HG03565 (cell line): ENCODE results near the gene GBP7.

Experiments used
- ATAC-seq: cut with Tn5 transposase; IDR thresholded peaks from one replicate; pipeline ENCODE4 v1.9.1; 2021; ENCODE audit warnings: mild to moderate bottlenecking, moderate library complexity; ENCODE audit not compliant: unreplicated experiment

Gene GBP7

DNA sequence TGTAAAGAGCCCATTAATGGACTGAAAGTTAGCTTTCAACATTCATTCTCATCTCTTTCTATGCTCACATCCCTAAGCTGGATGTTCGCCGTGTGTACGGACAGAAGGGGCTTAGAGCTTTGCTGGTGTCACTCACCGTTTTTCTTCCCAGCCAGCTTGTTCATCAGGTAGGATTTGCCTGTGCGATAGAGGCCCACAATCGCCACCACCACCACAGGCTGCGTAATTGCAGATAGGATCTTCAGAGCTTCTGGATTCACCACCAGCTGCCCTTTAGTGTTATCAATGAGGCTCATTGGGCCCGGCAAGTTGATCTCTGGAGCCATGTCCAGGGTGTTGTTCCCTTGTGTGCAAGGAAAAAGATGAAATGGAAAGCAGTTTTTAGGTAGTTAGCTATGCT lies 54.2 kb downstream of the GBP7 start:
- no peak for ATAC-seq

DNA sequence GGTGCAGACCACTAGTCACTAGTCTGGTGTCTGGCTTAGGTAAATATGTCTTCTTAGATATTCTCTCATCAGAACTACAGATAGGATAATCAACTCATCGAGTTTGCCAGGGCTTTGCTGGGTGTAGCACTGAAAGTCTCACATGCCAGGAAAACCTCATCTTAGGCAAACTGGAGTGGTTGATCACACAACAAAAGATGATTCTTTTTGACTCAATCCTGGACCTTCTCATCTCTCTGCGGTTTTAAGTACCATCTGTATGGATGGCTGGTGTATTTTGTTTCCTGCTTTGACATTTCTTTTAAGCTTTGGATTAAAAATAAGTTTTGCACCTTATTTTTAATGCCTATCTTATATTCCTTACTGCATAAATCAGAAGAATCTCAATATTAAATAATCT lies 61.1 kb downstream of the GBP7 start:
- no peak for ATAC-seq

GRCh38 chr1:89112871-89113613 lies 62.8 kb downstream of the GBP7 start:
- no peak for ATAC-seq

DNA sequence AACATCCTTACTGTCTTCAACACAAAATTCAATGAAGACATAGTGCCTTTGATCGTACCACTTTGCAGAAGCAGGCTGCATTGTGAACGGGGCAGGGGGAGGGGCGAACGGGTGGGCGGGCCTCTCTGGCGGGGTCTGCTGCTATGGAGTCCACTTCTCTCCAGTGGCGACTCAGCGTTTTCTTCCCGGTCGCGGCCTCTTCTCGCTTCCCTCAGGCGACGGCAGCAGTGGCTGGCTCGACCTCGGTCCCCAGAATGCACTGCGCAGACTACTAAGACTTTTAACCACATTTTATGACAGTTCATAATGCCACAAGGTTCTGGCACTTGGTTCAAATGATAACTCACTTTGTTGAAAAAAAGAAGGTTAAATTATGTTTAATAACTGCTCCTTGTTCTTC lies 71.1 kb downstream of the GBP7 start:
- ATAC-seq, result no peak

GRCh38 chr1:89104147-89104546 lies 71.7 kb downstream of the GBP7 start:
- no peak for ATAC-seq

DNA sequence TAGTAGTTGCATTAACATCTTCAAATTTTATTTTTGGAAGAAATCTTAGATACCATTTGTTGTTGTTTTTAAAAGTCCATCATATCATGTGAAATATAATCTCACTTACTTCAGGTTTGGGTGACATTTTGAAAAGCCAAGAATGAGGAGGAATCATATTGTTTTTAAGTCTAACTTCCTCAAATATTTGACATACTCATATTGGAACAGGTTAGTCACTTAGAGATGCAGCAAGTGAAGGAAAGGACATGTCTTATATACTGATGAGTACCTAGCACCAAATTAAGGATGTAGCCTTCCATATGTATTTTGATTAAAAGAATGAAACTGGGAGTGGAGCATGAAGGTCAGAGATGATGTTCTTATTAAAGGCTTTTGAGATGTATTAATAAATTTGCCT lies 73.8 kb downstream of the GBP7 start:
- ATAC-seq, result no peak

- ATAC-seq, result no peak
These were observed 75.4 kb downstream of the GBP7 start for GRCh38 chr1:89100412-89100811.

GRCh38 chr1:89098857-89099256 lies 76.9 kb downstream of the GBP7 start:
- no peak for ATAC-seq

DNA sequence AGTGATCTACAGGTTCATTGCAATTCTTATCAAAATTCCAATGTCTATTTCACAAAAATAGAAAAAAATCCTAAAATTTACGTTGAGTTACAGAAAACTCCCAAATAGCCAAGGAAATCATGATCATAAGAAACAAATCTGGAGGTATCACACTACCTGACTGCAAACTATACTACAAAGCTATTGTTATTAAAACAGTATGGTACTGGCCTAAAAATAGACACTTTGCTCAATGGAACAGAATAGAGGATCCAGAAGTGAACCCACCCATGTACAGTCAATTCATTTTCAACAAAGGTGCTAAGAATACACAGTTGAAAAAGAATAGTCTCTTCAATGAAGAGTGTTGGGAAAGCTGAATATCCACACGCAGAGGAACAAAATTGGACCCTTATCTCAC lies 80.1 kb downstream of the GBP7 start:
- ATAC-seq, result no peak

DNA sequence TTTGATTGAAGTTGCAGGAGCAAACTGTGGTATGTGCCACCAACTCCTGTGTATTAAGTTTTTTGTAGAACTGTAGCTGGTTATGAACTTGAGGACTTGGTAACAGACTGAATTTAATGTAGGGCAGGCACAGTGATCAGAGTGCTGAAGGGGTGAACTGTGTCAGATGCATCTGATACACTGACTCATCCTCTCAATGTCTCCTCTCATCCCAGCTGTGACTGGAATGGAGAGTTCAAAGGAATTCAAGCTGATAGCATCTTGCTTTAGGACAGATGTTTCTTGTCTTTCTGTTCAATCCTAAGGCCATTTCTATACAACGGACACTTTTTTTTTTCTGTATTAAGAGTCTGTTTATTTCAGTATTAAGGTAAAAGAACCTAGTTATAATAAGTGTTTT lies 85.8 kb downstream of the GBP7 start:
- no peak for ATAC-seq

DNA sequence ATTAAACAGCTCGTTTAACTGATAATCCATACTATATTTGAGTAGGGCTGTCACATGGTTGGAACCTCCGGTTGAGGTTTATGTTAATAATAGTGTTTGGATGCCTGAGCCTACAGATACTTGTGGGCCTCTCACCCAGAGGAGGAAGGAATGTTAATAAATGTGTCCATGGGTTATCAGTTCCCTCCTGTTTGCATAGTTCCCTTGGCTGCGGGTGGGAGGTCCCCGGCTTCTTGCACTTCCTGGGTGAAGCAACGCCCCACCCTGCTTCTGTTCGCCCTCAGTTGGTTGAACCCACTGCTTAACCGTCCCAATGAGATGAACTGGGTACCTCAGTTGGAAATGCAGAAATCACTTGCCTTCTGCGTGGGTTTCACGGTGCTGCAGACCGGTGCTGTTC lies 87.2 kb downstream of the GBP7 start:
- no peak for ATAC-seq

DNA sequence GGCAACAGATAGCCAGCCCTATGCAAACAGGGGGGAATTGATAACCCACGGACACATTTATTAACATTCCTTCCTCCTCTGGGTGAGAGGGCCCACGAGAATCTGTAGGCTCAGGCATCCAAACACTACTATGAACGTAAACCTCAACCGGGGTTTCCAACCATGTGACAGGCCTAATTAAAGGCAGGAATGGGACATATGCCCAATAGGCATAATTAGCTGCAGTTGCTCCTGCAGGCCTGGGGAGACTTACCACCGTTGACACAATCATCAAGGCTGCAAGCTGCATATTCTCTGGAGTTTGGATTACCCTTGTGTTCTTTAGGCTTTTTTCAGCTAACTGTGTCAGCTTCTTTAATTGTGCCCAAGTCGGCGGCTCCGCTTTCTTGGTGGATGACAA lies 88.6 kb downstream of the GBP7 start:
- ATAC-seq, result no peak

- no peak for ATAC-seq
These were observed 90.0 kb downstream of the GBP7 start for GRCh38 chr1:89085781-89086180.
